ENCODE data around the gene RCVRN. TPM values are rescaled to one million over a fixed set of nuclear protein-coding genes. Genes with fewer than 3 reads are reported as not detected.

RCVRN gene
- total RNA-seq, 1 experiment from 2014 or later: not detected

GRCh38 chr17:9900044-9900594 is 5.0 kb downstream of the RCVRN start:
- Histone ChIP-seq H3K9me3 (ENCODE audit: low read length) (no peaks in the 10 kb centered on the region), H3K79me2 (ENCODE audit: low read length) (no peaks in the 10 kb centered on the region), H2AFZ (ENCODE audit: low read length) (no peak overlapping the region), H3K27me3 (ENCODE audit: low read length) (no peaks in the 10 kb centered on the region), H3K4me1 (ENCODE audit: insufficient read depth, low read length) (peaks cover 11% of the 10 kb centered on the region; the same call in 1 of the 2 replicates), H4K20me1 (ENCODE audit: low read length) (no peaks in the 10 kb centered on the region), H3K36me3 (ENCODE audit: low read depth, low read length) (no peaks in the 10 kb centered on the region), H3K4me3 (ENCODE audit: low read length) (no peak overlapping the region), H3K27ac (ENCODE audit: low read length) (no peak overlapping the region), H3K4me2 (ENCODE audit: low read length) (no peak overlapping the region), H3K9ac (ENCODE audit: low read length) (no peak overlapping the region), H3K9me2 (replicated peaks; ENCODE audit: low read length) (no peaks in the 10 kb centered on the region), H3F3A (ENCODE audit: low read length, unreplicated experiment) (no peaks in the 10 kb centered on the region)
- intact Hi-C loops (cut with micrococcal nuclease): no loop called here
- DNase-seq: no peak
- no peak for ATAC-seq
- BruUV-seq (replicated peaks): no TSS peak
- TF ChIP-seq EZH2phosphoT487 (IDR thresholded peaks at IDR 0.05; ENCODE audit: borderline replicate concordance, low read length) (no peak), EZH2 (IDR thresholded peaks at IDR 0.05; ENCODE audit: low read length, unreplicated experiment) (no peak)
- POLR2A ChIA-PET (ENCODE audit: unreplicated experiment): no interaction called here
- CTCF ChIA-PET: no interaction called here

- DNase-seq (no peak), ATAC-seq (no peak)
- no peaks in the 10 kb centered on the region for H3K9me3 ChIP-seq (ENCODE audit: low read length)
- no peak overlapping the region for H3K27ac ChIP-seq (ENCODE audit: low read length)
- H3K9me2 ChIP-seq (replicated peaks; ENCODE audit: low read length): no peaks in the 10 kb centered on the region
- H3K36me3 ChIP-seq (ENCODE audit: low read depth, low read length): no peaks in the 10 kb centered on the region
- H3K4me3 ChIP-seq (ENCODE audit: low read length): no peak overlapping the region
- no peaks in the 10 kb centered on the region for H4K20me1 ChIP-seq (ENCODE audit: low read length)
- no peaks in the 10 kb centered on the region for H3K27me3 ChIP-seq (ENCODE audit: low read length)
- intact Hi-C loops (cut with micrococcal nuclease): no loop called here
- ChIA-PET POLR2A (ENCODE audit: unreplicated experiment) (no interaction called here), CTCF (no interaction called here)
- H2AFZ ChIP-seq (ENCODE audit: low read length): no peak overlapping the region
- H3K9ac ChIP-seq (ENCODE audit: low read length): no peak overlapping the region
- BruUV-seq (replicated peaks): no TSS peak
- no peaks in the 10 kb centered on the region for H3K79me2 ChIP-seq (ENCODE audit: low read length)
- H3F3A ChIP-seq (ENCODE audit: low read length, unreplicated experiment): no peaks in the 10 kb centered on the region
- TF ChIP-seq EZH2 (IDR thresholded peaks at IDR 0.05; ENCODE audit: low read length, unreplicated experiment) (no peak), CTCF (conservative IDR thresholded peaks at IDR 0.05; ENCODE audit: low read depth, low read length) (no peak), EZH2phosphoT487 (IDR thresholded peaks at IDR 0.05; ENCODE audit: borderline replicate concordance, low read length) (no peak)
- H3K4me1 ChIP-seq (ENCODE audit: insufficient read depth, low read length): peaks cover 11% of the 10 kb centered on the region; the same call in 1 of the 2 replicates
- H3K4me2 ChIP-seq (ENCODE audit: low read length): no peak overlapping the region
Measured at GRCh38 chr17:9899280-9900043, 5.6 kb downstream of the RCVRN start.

GRCh38 chr17:9898812-9899211 is 6.3 kb downstream of the RCVRN start:
- Histone ChIP-seq H3K9me3 (ENCODE audit: low read length) (no peaks in the 10 kb centered on the region), H3K79me2 (ENCODE audit: low read length) (no peaks in the 10 kb centered on the region), H3F3A (ENCODE audit: low read length, unreplicated experiment) (no peaks in the 10 kb centered on the region), H3K4me2 (ENCODE audit: low read length) (no peak overlapping the region), H4K20me1 (ENCODE audit: low read length) (no peaks in the 10 kb centered on the region), H3K4me3 (ENCODE audit: low read length) (no peak overlapping the region), H3K27me3 (ENCODE audit: low read length) (no peaks in the 10 kb centered on the region), H3K9ac (ENCODE audit: low read length) (no peak overlapping the region), H3K4me1 (ENCODE audit: insufficient read depth, low read length) (peaks cover 16% of the 10 kb centered on the region; the same call in 1 of the 2 replicates), H3K9me2 (replicated peaks; ENCODE audit: low read length) (no peaks in the 10 kb centered on the region), H2AFZ (ENCODE audit: low read length) (no peak overlapping the region), H3K36me3 (ENCODE audit: low read depth, low read length) (no peaks in the 10 kb centered on the region), H3K27ac (ENCODE audit: low read length) (no peak overlapping the region)
- POLR2A ChIA-PET (ENCODE audit: unreplicated experiment): no interaction called here
- ATAC-seq (no peak), DNase-seq (no peak)
- TF ChIP-seq CTCF (conservative IDR thresholded peaks at IDR 0.05; ENCODE audit: low read depth, low read length): no peak
- no peak for TF ChIP-seq EZH2phosphoT487 (IDR thresholded peaks at IDR 0.05; ENCODE audit: borderline replicate concordance, low read length)
- TF ChIP-seq EZH2 (IDR thresholded peaks at IDR 0.05; ENCODE audit: low read length, unreplicated experiment): no peak
- intact Hi-C loops (cut with micrococcal nuclease): no loop called here
- no TSS peak for BruUV-seq (replicated peaks)
- CTCF ChIA-PET: no interaction called here

Data from PC-3 (cell line).